Inferior parietal cortex (tissue), 1 donor: ENCODE data around the gene BCAS1.

Source experiments
- DNase-seq: peaks from one replicate; pipeline ENCODE4 v3.0.0-alpha.2; 2016; ENCODE audit errors: extremely low spot score

Gene BCAS1

GRCh38 chr20:54103067-54103761 is 32.8 kb upstream of the BCAS1 start:
- peak; percentile 57 for DNase-seq

- no peak for DNase-seq
Observed at GRCh38 chr20:54102543-54102942, 32.1 kb upstream of the BCAS1 start.

GRCh38 chr20:54100563-54100962 is 30.2 kb upstream of the BCAS1 start:
- no peak for DNase-seq

GRCh38 chr20:54099894-54100293 is 29.5 kb upstream of the BCAS1 start:
- no peak for DNase-seq

GRCh38 chr20:54098047-54098446 is 27.7 kb upstream of the BCAS1 start:
- no peak for DNase-seq

GRCh38 chr20:54097236-54097529 is 26.8 kb upstream of the BCAS1 start:
- no peak for DNase-seq

GRCh38 chr20:54095824-54096223 is 25.4 kb upstream of the BCAS1 start:
- no peak for DNase-seq

- DNase-seq = no peak
Observed at GRCh38 chr20:54094268-54094580, 23.8 kb upstream of the BCAS1 start.

GRCh38 chr20:54093423-54094267 is 23.3 kb upstream of the BCAS1 start:
- peak; percentile 13 for DNase-seq

GRCh38 chr20:54092021-54092420 is 21.6 kb upstream of the BCAS1 start:
- DNase-seq = no peak

GRCh38 chr20:54091120-54091480 is 20.7 kb upstream of the BCAS1 start:
- DNase-seq = no peak

- no peak for DNase-seq
Observed at GRCh38 chr20:54090230-54091119, 20.1 kb upstream of the BCAS1 start.

GRCh38 chr20:54088430-54088829 is 18.0 kb upstream of the BCAS1 start:
- DNase-seq = no peak

GRCh38 chr20:54086507-54087039 is 16.2 kb upstream of the BCAS1 start:
- DNase-seq = no peak

- no peak for DNase-seq
Observed at GRCh38 chr20:54085910-54086309, 15.5 kb upstream of the BCAS1 start.

GRCh38 chr20:54085425-54085824 is 15.0 kb upstream of the BCAS1 start:
- DNase-seq = no peak

GRCh38 chr20:54084727-54085388 is 14.5 kb upstream of the BCAS1 start:
- no peak for DNase-seq

- no peak for DNase-seq
Observed at GRCh38 chr20:54084193-54084592, 13.8 kb upstream of the BCAS1 start.

- no peak for DNase-seq
Observed at GRCh38 chr20:54083459-54083858, 13.1 kb upstream of the BCAS1 start.

- DNase-seq = no peak
Observed at GRCh38 chr20:54082100-54082499, 11.7 kb upstream of the BCAS1 start.

GRCh38 chr20:54079652-54080051 is 9.3 kb upstream of the BCAS1 start:
- DNase-seq = no peak
